DMS79 treated with DMSO at 0.1 percent for 48 hours (cell line): Measurements from ENCODE around the gene KRT79.
"Not testable (repeated sequence)": the region's sequence is repeated elsewhere in the genome, so short reads cannot be mapped to it uniquely, and the experiment has no call there.

Experiments used
- DNase-seq: peaks from one replicate; lab custom pipeline; 2025; lab: John Stamatoyannopoulos, UW

The KRT79 gene

DNA sequence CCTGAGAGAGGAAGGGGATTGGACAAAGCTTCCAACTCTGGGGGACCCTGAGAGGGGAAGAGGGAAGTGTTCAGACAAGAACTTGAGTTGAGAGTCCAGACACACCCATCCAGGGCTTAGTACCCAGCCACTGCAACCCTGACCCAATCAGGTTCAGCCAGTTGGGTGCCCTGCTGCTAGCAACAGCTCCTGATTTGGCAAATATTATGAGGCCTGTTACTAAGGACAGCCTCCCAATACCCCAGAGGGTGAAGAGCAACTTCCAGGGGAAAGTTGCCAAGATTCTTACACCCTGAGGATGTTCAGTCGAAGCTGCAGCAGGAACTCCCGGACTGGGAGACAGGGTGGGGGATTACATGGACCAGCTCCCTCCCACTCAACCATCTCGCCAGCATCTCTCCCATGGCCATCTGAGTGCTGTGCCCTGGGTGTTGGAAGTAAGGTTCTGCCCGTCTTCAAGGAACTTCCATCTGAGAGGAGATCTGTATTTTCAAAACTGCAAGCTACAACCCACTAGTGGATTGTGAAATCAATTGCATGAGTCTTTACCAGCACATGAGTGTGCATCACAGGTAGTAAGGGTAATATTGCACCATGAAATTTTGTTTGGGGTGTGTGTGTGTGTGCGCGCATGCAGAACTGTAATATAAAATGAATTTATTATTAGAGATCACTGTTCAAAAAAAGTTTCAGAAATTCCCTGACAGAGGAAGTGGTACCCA is 26.2 kb upstream of the KRT79 start:
- no peak for DNase-seq

DNA sequence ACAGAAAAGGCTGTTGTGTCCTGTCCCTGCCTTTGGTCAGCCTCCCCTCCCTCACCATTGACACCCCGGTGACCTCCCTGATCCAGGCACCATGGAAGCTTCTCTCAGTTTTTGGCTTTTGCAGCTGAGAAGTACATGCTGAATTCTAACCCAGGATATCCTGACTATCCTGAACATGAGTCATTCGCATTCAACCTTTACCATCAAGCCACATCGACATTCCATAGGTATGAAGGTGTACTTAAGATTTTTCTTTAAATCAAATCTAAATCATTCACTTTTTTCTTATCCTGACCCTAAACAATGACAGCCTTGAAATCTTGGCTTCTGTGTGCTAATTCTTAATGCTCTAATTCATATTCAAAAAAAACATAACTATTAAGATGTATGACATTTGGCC is 23.4 kb upstream of the KRT79 start:
- no peak for DNase-seq

DNA sequence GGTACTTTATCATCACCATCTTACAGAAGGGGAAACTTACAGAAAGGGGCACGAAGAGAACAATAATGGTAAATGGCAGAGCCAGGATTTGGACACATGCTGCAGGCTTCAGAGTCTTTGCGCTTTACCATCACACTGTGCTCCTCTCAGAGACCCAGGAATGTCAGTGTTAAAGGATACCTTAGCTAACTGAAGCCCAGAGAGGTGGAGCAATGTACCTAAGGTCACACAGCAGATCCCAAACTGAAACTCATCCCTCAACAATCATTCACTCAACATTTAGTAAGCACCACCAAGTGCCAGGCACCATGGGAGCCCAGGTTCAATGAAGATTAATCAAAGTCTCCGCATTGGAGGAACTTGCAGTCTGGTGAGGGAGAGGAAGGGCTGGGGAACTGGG is 22.7 kb upstream of the KRT79 start:
- no peak for DNase-seq

DNA sequence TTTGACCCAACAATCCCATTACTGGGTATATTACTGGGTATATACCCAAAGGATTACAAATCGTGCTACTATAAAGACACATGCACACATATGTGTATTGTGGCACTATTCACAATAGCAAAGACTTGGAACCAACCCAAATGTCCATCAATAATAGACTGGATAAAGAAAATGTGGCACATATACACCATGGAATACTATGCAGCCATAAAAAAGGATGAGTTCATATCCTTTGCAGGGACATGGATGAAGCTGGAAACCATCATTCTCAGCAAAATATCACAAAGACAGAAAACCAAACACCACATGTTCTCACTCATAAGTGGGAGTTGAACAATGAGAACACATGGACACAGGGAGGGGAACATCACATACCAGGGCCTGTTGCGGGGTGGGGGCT is 22.0 kb upstream of the KRT79 start:
- not testable (repeated sequence) for DNase-seq

DNA sequence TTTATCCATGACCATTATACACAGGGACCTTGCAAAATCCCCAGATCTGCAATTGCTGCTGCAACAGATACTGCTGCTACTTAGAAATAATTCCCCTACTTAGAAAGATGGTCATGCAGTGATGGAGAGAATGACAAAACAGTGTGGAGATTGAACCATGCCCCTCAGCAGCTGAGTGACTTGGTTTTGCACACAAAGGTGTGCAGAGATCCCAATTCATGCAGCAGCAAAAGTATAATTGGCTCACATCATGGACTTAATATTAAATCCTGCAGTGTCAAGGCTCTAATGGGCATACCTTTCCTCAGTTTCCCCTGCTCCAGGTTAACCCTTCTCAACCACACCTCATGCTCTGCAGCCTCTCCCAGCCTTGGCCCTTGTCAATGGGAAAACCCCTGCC is 17.7 kb upstream of the KRT79 start:
- no peak for DNase-seq

DNA sequence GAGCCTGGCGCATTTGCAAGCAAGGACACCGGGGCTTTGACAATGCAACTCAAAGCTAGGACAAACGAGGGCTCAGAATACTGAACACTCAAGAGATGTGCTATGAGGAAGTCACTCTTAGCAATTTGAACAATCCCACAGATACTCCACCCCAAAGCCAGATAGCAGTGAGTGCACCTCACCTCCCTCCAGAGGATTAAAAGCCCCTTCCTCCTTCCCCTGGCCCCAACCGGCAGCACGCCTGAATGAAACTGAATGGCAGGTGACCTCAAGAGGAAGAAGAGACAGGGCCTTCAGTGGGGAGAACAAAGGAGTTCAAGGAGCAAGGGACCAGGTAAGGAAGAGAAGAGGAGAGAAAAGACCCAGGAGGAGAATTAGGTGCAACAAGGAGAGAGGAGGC is 16.6 kb upstream of the KRT79 start:
- no peak for DNase-seq

DNA sequence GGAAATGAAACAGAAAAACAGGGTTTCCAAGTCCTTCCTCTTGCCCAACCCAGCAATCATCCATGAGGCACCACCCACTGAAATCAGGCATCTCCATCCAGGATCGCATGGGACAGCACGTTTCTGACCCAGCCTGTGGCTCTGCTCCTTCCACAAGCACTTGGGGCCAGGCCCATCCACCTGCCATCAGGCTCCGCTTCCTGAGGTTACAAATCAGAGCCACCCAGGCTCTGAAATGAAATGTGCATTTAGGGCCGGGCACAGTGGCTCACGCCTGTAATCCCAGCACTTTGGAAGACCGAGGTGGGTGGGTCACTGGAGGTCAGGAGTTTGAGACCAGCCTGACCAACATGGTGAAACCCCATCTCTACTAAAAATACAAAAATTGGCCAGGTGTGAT is 15.4 kb upstream of the KRT79 start:
- DNase-seq: no peak

DNA sequence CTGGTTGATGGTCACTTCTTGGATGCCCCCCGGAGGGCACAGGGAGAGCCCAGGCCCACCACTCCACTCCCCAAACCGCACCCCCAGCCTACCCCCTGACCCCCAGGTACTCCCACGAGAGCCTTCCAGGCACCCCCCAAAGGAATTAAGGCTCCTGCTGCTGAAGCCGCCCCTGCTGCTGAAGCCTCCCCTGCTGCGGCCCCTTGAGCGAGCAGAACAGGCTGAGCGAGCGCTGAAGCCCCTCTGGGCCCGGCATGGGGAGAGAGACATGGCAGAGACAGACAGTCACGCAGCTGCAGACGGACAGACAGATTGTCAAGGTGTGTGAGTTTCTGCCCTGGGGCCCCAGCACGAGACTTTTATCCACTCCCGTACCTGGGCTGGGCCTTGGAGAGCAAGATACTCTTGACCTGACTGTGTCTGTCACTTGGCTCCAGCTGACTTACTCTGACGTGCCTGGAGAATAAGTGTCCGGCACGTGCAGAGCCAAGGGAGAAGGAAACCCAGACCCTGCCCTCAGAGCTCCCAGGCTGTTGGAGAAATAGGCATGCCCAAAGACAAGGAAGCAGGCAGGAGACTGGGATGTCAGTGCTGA is 14.6 kb upstream of the KRT79 start, which contains the start of gene KRT78:
Gene KRT78 (minus strand): TSS at position 334 of the 595 bp plus-strand sequence. CDS start 64 bp downstream, at position 270.
- no peak for DNase-seq

DNA sequence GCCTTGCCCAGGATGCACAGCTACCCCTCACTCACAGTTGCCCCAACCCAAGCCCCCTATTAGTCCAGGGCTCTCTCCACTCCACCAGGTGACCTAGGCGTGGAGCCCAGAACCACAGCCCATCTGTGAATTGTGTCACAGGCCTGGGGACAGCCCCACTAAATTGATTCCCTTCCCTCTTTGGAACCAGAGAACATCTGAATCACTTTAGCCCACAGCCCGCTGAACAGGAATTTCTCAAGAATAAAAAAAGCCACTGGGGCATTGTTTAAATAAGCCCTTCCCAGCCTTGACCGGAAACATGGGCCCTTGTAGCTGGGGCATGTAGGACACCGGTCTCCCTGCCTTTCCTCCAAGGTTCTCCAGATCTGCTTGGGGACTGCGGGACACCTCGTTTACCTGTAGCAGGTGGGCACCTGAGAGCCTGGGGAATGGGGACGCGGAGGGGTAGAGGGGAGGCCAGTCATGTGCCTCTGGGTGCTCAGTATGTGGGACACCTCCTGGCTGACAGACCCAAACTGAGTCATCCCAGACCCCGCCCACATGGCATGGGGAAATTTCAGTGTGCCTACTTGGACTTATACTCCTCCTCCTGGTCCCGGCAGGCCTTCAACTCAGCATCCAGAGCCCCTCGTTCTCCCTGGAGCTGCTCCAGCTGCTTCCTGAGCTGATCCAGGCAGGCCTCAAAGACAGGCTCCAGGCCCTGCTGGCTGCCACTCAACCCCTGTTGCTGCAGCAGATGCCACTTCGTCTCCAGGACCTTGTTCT is 13.4 kb upstream of the KRT79 start:
- no peak for DNase-seq

DNA sequence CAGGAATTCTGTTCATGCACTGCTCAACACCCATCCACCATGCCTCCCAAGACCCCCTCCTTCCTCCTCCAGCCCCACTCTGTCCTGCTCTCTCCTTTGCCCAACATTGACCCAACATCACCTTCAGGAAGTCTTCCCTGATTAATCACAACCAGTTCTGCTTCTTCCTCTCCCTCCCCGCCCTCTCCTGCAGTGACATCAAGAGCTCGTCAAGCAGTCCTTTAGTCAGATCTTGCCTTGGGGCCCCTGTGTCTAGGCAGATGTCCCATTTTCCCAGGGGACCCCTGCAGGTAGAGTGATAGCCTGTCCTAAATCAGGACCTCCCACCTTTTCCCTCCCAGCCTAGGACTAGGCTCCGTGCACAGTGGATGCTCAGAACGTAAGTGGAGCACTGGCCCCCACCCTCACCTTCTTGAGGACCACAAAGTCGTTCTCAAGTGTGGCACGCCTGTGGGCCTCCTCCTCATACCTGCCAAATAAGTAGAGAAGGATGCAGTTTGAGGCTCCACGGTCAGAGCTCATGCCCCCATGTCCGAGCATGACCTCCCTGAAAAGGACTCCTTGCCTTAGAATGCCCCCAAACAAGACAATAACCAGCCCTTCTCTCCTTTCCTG is 12.4 kb upstream of the KRT79 start:
- DNase-seq: no peak

DNA sequence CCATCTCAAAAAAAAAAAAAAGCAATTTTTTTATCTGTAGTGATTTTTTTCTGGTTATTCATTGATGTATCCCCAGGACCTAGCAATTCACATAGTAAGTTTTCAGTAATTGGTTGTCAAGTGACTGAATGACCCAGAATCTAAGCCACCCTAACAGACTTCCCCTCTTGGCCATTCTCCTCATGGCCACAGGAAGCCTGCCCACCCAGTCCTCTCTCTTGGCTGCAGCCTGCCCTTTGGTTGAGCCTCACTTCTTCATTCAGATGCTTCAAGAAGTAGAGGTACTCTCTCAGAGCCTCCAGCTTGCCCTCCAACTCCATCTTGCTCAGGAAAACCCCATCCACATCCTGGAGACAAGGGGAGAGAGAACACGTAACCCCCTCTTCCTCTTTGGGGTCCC is 11.8 kb upstream of the KRT79 start:
- DNase-seq: no peak

DNA sequence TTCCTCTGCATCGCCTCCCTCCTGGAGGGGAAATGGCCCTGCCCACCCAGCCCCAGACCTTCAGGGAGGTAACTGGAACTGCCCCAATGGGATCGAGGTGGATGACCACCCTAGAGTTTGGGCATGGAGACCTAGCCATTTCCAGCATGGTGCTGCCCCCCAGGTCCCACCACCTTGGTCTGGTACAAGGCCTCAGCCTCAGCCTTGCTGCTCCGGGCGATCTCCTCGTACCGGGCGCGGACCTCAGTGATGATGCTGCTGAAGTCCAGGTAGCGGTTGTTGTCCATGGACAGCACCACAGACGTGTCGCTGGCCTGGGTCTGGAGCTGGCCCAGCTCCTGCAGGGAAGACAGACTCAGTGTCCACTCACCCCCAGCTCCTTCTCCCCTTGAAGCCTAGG is 10.3 kb upstream of the KRT79 start:
- no peak for DNase-seq

DNA sequence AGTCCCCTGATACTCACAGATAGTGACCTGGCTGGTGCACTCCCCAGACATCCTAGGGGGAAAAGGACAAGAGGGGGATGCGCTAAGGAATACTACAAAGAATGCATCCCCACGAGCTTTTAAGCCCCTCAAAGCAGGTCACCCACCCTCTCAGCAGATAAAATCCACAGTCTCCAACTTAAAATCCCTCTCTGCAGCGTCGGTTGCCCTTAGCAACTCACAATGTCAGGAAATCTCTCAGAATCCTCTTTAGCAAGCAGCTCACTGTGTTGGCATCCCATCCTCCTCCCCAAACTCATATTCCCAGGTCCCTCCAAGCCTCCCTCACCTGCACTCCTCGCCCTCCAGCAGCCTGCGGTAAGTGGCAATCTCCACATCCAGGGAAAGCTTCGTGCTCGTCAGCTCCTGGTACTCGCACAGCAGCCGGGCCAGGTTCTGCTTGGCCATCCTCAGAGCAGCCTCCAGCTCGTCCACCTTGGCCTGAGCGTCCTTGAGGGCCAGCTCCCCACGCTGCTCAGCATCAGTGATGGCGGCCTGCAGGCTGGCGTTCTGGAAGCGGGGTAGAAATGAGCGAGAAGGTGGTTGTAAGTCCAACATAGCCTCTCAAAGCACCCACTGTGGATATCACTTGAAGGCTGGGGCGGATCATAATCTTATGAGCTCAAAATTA is 5.5 kb upstream of the KRT79 start:
- DNase-seq: no peak

DNA sequence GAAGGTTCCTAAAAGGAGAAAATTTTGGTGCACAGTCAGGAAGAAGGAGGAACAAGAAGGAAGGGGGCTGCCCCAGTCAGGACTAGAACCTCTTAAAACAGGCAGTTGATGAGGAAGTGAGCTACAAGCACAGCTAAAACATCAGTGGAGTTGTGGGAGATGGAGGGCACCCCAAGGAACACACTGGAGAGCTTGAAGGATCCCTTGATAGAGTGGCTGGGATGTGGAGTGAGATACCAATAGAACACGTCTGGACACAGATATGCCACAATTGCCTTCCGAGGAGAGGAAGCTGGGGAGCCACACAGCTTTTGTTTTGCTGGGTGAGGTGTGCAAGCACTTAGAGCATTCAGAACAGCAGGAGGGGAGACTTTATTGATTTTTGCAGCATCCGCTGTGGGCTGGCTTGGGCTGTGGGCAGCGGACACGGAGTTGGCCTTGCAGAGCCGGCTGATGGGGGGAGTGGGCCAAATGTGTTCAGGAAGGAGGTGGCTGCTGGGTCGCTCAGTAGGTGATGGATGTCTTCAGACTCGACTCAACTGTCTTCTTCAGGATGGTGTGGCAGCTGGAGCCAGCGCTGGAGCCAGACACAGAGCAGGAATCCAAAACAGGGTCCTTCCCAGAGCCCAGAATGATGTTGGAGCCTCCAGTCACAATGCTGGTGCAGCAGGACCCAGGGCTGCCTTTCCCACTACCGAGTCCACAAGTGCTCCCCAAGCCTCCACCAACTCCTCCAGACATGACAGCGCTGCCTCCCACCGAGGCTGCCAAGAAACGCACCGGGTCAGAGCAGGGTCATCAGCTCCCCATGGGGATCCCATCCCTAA is 4.7 kb upstream of the KRT79 start:
- DNase-seq: no peak

DNA sequence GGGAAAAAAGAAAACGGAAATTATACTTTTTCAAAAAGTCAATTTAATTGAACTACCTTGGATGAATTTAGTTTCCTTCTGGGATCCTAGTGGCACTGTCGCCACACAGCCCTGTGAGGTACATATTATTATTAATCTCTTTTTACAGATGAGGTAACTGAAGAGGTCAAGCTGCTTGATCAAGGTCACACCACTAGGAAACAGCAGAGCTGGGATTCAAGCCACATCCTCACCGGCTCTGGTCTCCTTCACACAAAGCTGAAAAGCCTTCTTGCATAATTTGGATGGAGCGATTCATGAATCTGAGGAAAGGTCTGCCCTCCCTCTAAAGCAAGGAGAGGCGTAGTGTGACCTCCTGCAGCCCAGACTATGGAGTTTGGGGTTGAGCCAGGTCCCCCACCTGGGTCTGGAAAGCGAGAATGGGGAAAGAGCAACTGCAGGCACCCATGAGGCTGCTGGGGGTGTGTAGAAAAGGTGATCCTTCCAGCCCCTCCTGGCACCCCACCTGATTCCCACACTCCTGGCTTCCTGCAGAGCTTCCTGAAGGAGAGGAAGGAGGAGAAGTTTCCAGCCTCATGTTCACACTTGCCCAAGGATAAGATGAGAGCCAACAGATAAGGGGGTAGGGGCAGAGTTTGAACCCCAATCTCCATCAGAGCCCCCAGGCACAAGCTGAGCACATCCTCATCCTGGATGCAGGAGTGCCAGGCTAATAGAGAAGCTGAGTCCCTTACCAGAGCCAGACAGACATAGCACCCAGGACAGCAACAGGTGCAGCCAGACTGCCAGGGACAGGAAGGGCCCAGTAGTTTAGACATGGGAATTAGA is 3.9 kb upstream of the KRT79 start:
- DNase-seq: no peak

DNA sequence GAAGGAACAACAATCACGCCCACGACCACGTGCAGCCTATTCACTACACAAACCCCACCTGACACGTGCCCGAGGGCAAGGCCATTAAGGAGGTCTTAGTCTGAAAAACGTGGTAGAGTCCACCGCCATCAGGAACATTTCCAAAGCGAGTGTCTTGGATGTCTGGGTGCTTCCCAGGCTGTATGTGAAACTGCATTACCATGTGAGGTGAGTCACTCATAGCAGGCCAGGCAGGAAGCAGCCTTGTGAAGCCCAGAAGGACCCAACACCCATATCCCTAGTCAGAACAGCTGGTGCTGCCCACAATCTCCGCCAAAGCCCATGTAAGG is 3.3 kb upstream of the KRT79 start:
- no peak for DNase-seq

DNA sequence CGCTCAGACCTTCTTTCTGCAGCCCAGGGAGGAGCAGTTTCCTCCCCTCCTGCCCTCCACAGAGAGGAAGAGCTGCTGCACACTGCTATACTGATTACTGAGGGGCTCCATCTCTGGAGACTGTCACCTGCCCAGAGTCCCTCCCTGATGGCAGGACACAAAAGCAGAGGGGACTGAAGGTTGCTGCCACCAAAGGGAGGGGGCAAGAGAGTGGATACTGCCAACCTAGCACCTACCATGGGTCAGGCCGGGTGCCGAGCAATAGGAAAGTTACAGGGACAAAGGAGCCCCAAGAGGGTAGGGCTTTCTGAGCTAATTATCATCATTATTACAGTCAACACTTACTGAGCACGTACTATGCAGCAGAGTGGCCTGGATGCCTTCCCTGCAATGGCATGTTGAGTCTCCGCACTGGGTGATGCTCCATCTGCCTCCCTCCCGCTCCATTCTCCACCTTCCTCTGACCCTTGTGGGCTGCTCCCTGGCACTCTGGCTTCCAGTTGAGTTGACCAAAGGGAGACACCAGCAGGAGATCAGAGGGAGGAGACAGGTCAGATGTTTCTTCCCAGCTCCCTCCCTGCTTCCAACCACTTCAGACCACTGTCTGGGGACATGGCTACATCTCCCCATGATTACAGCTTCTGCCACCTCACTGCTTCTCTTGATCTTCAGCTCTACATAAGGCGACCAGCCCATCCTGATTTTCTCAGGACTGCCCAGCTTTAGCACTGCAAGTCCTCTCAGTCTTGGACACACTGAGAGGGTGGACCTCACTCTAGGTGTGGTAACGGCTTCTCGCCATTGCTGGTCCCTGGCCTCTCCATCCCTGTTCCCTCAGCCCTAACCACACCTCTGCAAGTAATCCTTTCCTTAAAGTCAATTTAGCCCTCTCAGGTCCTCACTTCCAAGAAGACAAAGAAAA is 2.6 kb upstream of the KRT79 start:
- DNase-seq: no peak

DNA sequence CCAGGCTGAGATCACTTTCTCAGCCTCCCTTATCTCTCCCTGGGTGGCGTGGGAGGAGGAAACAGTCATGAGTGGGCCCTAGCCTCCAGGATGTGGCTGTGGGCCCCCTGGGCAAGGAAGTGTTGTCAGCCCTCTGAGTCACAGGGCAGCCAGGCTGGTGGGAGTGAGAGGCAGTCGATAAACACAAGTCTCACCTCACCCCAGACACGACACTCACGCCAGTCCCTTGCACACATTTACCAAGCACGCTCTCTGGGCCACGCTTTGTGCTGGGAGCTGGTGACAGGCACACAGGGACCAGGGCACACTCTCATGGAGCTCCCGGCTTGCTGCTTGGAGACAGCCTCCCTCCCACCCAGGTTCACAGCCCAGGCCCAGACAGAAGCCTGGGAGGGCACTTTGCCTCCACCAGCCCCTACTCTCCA is 1.9 kb upstream of the KRT79 start:
- DNase-seq: no peak

DNA sequence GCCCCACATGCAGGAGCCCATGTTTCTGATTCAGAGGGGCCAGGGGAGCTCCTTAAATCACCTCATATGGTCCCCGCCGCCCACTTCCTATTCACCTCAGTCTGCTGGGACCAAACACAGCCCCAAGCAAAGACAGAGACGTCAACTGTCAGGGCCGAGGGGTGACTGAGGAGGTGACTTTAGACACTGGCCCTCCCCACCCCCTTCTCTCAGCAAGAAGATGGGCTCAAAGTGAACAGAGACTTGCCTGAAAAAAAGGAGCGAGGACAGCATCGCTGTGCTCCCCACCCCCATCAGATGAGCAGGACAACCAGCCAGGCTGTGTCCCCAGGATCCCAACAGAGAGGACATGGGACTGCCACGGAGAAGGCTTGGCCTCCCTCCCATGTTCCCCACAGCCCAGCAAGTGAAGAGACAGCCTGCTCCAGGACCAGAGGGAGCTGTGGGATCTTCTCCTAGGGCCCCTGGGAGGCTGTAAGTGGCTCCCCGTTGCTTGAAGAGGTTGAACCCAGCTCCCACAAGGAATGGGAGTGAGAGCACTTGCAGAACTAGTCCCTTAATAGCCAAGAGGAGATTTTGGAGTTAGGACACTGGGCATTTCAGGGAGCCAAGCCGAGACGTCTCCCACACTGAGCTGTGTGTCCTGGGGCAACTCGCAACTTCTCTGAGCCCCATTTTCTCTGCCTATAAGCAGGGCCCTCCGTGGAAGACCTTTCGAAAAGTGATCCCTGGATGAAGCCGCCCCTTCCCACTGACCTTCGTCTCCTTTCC is 1.3 kb upstream of the KRT79 start:
- DNase-seq: no peak
